SK-N-SH treated with all-trans-retinoic acid at 6 μM for 48 hours (cell line): ENCODE data around the gene SHCBP1L.
A peak's percentile ranks its signal among the peaks of the same experiment; 100 is the strongest.

ENCODE experiments used
- ATAC-seq: fragments of 200-7000 bp; cut with Tn5 transposase; 3 replicates; pipeline ENCODE4 v1.9.1; 2020; ENCODE audit warnings: mild to moderate bottlenecking, moderate library complexity
- ARNTL ChIP-seq: fragments of 450-650 bp; formaldehyde crosslinking; IDR thresholded peaks from 2 replicates; pipeline ENCODE4 v1.5.0; 2020; ENCODE audit warnings: low read depth, mild to moderate bottlenecking, moderate library complexity, borderline replicate concordance
- BACH2 ChIP-seq: fragments of 250-450 bp; sonication (Bioruptor Pico); IDR thresholded peaks from 2 replicates; pipeline ENCODE4 v1.9.0; 2021; ENCODE audit warnings: mild to moderate bottlenecking, borderline replicate concordance
- CSDC2 ChIP-seq: fragments of 250-450 bp; sonication (Bioruptor Pico); IDR thresholded peaks from 2 replicates; pipeline ENCODE4 v1.5.0; 2020; ENCODE audit warnings: mild to moderate bottlenecking, moderate library complexity
- ESRRG ChIP-seq: fragments of 250-450 bp; sonication (Bioruptor Pico); IDR thresholded peaks from 2 replicates; pipeline ENCODE4 v1.6.1; 2021; ENCODE audit warnings: mild to moderate bottlenecking
- GLIS3 ChIP-seq: fragments of 250-450 bp; sonication (Bioruptor Pico); IDR thresholded peaks from 2 replicates; pipeline ENCODE4 v1.5.0; 2020; ENCODE audit warnings: mild to moderate bottlenecking, moderate library complexity
- ISL1 ChIP-seq: fragments of 250-450 bp; sonication (Bioruptor Pico); IDR thresholded peaks from 2 replicates; pipeline ENCODE4 v2.1.2; 2022; ENCODE audit warnings: mild to moderate bottlenecking, moderate library complexity
- OSR1 ChIP-seq: fragments of 250-450 bp; sonication (Bioruptor Pico); IDR thresholded peaks from 2 replicates; pipeline ENCODE4 v1.8.0; 2022; ENCODE audit warnings: moderate library complexity, mild to moderate bottlenecking, inconsistent platforms
- PPARA ChIP-seq: fragments of 250-450 bp; sonication (Bioruptor Pico); IDR thresholded peaks from 2 replicates; pipeline ENCODE4 v1.5.0; 2020; ENCODE audit warnings: mild to moderate bottlenecking, borderline replicate concordance
- RARB ChIP-seq: fragments of 250-450 bp; sonication (Bioruptor Pico); IDR thresholded peaks from 2 replicates; pipeline ENCODE4 v1.8.0; 2021; ENCODE audit warnings: mild to moderate bottlenecking, moderate library complexity
- SNAI2 ChIP-seq: fragments of 250-450 bp; sonication (Bioruptor Pico); IDR thresholded peaks from 2 replicates; pipeline ENCODE4 v1.5.0; 2020; ENCODE audit warnings: mild to moderate bottlenecking, moderate library complexity
- TCF4 ChIP-seq: fragments of 250-450 bp; sonication (Bioruptor Pico); IDR thresholded peaks from 2 replicates; pipeline ENCODE4 v1.8.0; 2021; ENCODE audit warnings: mild to moderate bottlenecking, moderate library complexity, borderline replicate concordance
- TOX ChIP-seq: fragments of 250-450 bp; sonication (Bioruptor Pico); IDR thresholded peaks from 2 replicates; pipeline ENCODE4 v1.8.0; 2021; ENCODE audit warnings: mild to moderate bottlenecking, moderate library complexity, borderline replicate concordance
- ZC3H10 ChIP-seq: fragments of 250-450 bp; sonication (Bioruptor Pico); IDR thresholded peaks from 2 replicates; pipeline ENCODE4 v1.5.1; 2021; ENCODE audit warnings: mild to moderate bottlenecking, moderate library complexity
- ZFP3 ChIP-seq: fragments of 250-450 bp; sonication (Bioruptor Pico); IDR thresholded peaks from 2 replicates; pipeline ENCODE4 v1.5.0; 2020; ENCODE audit warnings: mild to moderate bottlenecking, moderate library complexity
- ZFP30 ChIP-seq: fragments of 450-650 bp; formaldehyde crosslinking; IDR thresholded peaks from 2 replicates; pipeline ENCODE4 v1.5.0; 2022; ENCODE audit warnings: mild to moderate bottlenecking, moderate library complexity
- ZNF565 ChIP-seq: fragments of 450-650 bp; formaldehyde crosslinking; conservative IDR thresholded peaks from 2 replicates; pipeline ENCODE4 v1.5.0; 2020; ENCODE audit warnings: low read depth, mild to moderate bottlenecking, moderate library complexity
- ZNF70 ChIP-seq: fragments of 450-650 bp; formaldehyde crosslinking; IDR thresholded peaks from 2 replicates; pipeline ENCODE4 v1.5.0; 2020; ENCODE audit warnings: mild to moderate bottlenecking, moderate library complexity
- ZNF8 ChIP-seq: fragments of 450-650 bp; formaldehyde crosslinking; IDR thresholded peaks from 2 replicates; pipeline ENCODE4 v1.5.0; 2020; ENCODE audit warnings: mild to moderate bottlenecking, moderate library complexity
- TF ChIP-seq, protein P1 (sequence below): fragments of 250-450 bp; sonication (Bioruptor Pico); IDR thresholded peaks from 2 replicates; pipeline ENCODE4 v1.8.0; 2021; ENCODE audit warnings: low read depth, mild to moderate bottlenecking, moderate library complexity, borderline replicate concordance
- TF ChIP-seq, protein P2 (sequence below): fragments of 250-450 bp; sonication (Bioruptor Pico); IDR thresholded peaks from 2 replicates; pipeline ENCODE4 v1.5.1; 2021; ENCODE audit warnings: mild to moderate bottlenecking, moderate library complexity
- TF ChIP-seq, protein P3 (sequence below): fragments of 250-450 bp; sonication (Bioruptor Pico); IDR thresholded peaks from 2 replicates; pipeline ENCODE4 v1.8.0; 2020; ENCODE audit warnings: mild to moderate bottlenecking, moderate library complexity, borderline replicate concordance
- TF ChIP-seq, protein P4 (sequence below): fragments of 250-450 bp; sonication (Bioruptor Pico); IDR thresholded peaks from 2 replicates; pipeline ENCODE4 v1.5.0; 2020; ENCODE audit warnings: mild to moderate bottlenecking, moderate library complexity

Gene SHCBP1L

DNA sequence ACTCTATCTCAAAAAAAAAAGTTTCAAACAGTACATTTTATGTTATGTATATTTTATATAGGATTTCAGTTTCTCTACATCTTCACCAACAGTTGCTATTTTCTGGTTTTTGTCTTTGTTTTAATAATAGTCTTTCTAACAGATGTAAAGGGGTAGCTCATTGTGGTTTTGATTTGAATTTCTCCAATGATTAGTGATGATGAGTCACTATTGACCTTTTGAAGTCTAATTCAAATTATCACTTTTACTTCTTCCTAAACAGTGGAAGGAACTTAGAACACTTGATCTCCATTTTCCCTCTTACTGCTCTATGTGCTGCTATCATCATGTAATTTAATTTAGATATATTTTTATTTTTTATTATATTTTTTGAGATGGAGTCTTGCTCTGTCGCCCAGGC is 31.7 kb upstream of the SHCBP1L start (continued):
- TF ChIP-seq, protein P1, sequence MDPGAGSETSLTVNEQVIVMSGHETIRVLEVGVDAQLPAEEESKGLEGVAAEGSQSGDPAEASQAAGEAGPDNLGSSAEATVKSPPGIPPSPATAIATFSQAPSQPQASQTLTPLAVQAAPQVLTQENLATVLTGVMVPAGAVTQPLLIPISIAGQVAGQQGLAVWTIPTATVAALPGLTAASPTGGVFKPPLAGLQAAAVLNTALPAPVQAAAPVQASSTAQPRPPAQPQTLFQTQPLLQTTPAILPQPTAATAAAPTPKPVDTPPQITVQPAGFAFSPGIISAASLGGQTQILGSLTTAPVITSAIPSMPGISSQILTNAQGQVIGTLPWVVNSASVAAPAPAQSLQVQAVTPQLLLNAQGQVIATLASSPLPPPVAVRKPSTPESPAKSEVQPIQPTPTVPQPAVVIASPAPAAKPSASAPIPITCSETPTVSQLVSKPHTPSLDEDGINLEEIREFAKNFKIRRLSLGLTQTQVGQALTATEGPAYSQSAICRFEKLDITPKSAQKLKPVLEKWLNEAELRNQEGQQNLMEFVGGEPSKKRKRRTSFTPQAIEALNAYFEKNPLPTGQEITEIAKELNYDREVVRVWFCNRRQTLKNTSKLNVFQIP (CRISPR knock-in tag): no peak
- TF ChIP-seq ZFP30 (CRISPR knock-in tag): no peak

DNA sequence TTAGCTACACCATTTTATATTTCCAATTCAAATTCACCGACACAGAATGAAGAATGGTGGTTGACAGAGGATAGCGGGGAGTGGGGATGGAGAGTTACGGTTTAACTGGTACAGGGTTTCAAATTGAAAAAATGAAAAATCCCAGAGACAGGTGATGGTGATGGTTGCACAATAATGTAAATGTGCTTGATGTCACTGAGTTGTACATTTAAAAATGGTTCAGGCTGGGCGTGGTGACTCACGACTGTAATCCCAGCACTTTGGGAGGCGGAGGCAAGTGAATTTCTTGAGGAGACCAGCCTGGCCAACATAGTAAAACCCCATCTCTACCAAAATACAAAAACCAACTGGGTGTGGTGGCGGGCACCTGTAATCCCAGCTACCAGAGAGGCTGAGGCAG is 31.2 kb upstream of the SHCBP1L start:
- ATAC-seq: no peak

DNA sequence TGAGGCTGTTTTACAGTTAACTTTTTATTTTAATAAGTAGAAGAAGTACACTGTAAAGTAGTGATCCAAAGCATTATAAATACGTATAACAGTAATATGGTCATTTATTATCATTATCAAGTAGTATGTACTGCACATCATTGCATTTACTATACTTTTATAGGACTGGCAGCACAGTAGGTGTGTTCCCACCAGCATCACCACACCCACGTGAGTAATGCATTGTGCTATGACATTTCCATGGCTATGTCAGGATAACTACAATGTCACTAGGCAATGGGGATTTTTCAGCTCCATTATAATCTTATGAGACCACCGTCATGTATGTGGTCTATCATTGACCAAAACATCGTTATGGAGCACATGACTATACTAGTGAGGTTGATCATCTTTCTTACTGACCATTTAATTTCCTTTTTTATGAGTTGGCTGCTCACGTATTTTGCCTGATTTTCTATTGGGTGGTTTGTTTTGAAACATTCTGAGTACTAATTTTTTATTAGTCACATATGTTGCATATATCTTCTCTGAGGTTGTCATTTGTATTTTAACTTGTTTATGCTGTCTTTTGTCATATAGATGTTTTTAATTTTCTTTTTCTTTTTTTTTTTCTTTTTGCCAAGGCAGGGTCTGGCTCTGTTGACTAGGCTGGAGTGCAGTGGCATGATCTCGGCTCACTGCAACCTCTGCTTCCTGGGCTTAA is 25.3 kb upstream of the SHCBP1L start:
- no peak for ATAC-seq
- TF ChIP-seq GLIS3 (CRISPR knock-in tag): no peak
- TF ChIP-seq ZC3H10 (CRISPR knock-in tag): no peak
- TF ChIP-seq, protein P2, sequence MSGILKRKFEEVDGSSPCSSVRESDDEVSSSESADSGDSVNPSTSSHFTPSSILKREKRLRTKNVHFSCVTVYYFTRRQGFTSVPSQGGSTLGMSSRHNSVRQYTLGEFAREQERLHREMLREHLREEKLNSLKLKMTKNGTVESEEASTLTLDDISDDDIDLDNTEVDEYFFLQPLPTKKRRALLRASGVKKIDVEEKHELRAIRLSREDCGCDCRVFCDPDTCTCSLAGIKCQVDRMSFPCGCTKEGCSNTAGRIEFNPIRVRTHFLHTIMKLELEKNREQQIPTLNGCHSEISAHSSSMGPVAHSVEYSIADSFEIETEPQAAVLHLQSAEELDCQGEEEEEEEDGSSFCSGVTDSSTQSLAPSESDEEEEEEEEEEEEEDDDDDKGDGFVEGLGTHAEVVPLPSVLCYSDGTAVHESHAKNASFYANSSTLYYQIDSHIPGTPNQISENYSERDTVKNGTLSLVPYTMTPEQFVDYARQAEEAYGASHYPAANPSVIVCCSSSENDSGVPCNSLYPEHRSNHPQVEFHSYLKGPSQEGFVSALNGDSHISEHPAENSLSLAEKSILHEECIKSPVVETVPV (CRISPR knock-in tag): no peak
- TF ChIP-seq, protein P3, sequence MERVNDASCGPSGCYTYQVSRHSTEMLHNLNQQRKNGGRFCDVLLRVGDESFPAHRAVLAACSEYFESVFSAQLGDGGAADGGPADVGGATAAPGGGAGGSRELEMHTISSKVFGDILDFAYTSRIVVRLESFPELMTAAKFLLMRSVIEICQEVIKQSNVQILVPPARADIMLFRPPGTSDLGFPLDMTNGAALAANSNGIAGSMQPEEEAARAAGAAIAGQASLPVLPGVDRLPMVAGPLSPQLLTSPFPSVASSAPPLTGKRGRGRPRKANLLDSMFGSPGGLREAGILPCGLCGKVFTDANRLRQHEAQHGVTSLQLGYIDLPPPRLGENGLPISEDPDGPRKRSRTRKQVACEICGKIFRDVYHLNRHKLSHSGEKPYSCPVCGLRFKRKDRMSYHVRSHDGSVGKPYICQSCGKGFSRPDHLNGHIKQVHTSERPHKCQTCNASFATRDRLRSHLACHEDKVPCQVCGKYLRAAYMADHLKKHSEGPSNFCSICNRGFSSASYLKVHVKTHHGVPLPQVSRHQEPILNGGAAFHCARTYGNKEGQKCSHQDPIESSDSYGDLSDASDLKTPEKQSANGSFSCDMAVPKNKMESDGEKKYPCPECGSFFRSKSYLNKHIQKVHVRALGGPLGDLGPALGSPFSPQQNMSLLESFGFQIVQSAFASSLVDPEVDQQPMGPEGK (CRISPR knock-in tag): no peak
- TF ChIP-seq ISL1 (CRISPR knock-in tag): no peak
- no peak for TF ChIP-seq OSR1 (CRISPR knock-in tag)
- no peak for TF ChIP-seq ZNF70 (CRISPR knock-in tag)
- no peak for TF ChIP-seq CSDC2 (CRISPR knock-in tag)
- TF ChIP-seq ZNF8: no peak
- no peak for TF ChIP-seq RARB
- TF ChIP-seq TCF4: no peak
- TF ChIP-seq ZNF565 (CRISPR knock-in tag): no peak
- TF ChIP-seq ESRRG: no peak
- no peak for TF ChIP-seq ZFP3 (CRISPR knock-in tag)
- no peak for TF ChIP-seq BACH2 (CRISPR knock-in tag)
- no peak for TF ChIP-seq ARNTL (CRISPR knock-in tag)

More for the DNA sequence above, 31.2 kb upstream of the SHCBP1L start:
- TF ChIP-seq SNAI2 (CRISPR knock-in tag) (no peak), RARB (no peak), ZNF70 (CRISPR knock-in tag) (no peak), ISL1 (CRISPR knock-in tag) (no peak), ZNF565 (CRISPR knock-in tag) (no peak), CSDC2 (CRISPR knock-in tag) (no peak), BACH2 (CRISPR knock-in tag) (no peak), ARNTL (CRISPR knock-in tag) (no peak), ESRRG (no peak), ZNF8 (no peak)

DNA sequence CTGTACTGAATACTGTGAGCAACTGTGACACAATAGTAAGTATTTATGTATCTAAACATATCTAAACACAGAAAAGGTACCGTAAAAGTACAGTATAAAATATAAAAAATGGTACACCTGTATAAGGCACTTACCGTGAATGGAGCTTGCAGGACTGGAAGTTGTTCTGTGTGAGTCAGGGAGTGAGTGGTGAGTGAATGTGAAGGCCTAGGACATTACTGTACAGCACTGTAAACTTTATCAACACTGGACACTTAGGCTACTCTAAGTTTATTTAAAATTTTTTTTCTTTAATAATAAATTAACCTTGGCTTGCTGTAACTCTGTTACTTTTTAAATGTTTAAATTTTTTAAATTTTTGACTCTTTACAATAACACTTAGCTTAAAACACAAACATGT is 24.5 kb upstream of the SHCBP1L start:
- ATAC-seq: 0 out of 3 replicates have a peak, but pooled peaks have one; percentile 31
- TF ChIP-seq TOX (no peak), ZNF565 (CRISPR knock-in tag) (no peak), SNAI2 (CRISPR knock-in tag) (no peak), ZC3H10 (CRISPR knock-in tag) (no peak), PPARA (no peak), GLIS3 (CRISPR knock-in tag) (no peak), RARB (no peak), BACH2 (CRISPR knock-in tag) (no peak), ZFP3 (CRISPR knock-in tag) (no peak), ARNTL (CRISPR knock-in tag) (no peak)
- TF ChIP-seq, protein P1 (CRISPR knock-in tag): no peak
- TF ChIP-seq, protein P3 (CRISPR knock-in tag): no peak
- TF ChIP-seq, protein P4, sequence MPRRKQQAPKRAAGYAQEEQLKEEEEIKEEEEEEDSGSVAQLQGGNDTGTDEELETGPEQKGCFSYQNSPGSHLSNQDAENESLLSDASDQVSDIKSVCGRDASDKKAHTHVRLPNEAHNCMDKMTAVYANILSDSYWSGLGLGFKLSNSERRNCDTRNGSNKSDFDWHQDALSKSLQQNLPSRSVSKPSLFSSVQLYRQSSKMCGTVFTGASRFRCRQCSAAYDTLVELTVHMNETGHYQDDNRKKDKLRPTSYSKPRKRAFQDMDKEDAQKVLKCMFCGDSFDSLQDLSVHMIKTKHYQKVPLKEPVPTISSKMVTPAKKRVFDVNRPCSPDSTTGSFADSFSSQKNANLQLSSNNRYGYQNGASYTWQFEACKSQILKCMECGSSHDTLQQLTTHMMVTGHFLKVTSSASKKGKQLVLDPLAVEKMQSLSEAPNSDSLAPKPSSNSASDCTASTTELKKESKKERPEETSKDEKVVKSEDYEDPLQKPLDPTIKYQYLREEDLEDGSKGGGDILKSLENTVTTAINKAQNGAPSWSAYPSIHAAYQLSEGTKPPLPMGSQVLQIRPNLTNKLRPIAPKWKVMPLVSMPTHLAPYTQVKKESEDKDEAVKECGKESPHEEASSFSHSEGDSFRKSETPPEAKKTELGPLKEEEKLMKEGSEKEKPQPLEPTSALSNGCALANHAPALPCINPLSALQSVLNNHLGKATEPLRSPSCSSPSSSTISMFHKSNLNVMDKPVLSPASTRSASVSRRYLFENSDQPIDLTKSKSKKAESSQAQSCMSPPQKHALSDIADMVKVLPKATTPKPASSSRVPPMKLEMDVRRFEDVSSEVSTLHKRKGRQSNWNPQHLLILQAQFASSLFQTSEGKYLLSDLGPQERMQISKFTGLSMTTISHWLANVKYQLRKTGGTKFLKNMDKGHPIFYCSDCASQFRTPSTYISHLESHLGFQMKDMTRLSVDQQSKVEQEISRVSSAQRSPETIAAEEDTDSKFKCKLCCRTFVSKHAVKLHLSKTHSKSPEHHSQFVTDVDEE (CRISPR knock-in tag): no peak
